Superior temporal gyrus (tissue), 1 donor: ENCODE results near the gene HBA1.
"Not testable (repeated sequence)": the region's sequence is repeated elsewhere in the genome, so short reads cannot be mapped to it uniquely, and the experiment has no call there.

Source experiments
- DNase-seq: peaks from one replicate; pipeline ENCODE4 v3.0.0-alpha.2; 2016; ENCODE audit errors: extremely low spot score

HBA1 gene

DNA sequence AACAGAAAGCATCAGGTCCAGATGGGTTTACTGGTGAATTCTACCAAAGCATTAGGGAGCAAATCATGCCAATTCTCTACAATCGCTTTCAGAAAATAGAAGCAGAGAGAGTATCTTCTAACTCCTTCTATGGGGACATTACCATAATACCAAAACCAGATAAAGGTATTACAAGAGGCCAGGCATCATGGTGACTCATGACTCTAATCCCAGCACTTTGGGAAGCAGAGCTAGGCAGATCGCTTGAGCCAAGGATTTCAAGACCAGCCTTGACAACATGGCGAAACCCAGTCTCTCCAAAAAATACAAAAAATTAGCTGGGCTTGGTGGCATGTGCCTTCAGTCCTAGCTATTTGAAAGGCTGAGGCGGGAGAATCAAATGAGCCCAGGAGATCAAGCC is 26.8 kb downstream of the HBA1 start:
- no peak for DNase-seq

DNA sequence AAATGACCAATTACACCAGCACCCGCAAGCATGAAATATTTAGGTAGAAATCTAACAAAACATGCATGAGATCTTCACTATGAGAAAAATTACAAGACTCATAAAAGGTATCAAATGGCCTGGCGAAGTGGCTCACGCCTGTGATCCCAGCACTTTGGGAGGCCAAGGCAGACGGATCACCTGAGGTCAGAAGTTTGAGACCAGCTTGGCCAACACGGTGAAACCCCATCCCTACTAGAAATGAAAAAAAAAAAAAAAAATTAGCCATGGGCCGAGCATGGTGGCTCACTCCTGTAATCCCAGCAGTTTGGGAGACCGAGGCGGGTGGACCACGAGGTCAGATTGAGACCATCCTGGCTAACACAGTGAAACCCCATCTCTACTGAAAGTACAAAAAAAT is 27.6 kb downstream of the HBA1 start:
- DNase-seq: not testable (repeated sequence)

DNA sequence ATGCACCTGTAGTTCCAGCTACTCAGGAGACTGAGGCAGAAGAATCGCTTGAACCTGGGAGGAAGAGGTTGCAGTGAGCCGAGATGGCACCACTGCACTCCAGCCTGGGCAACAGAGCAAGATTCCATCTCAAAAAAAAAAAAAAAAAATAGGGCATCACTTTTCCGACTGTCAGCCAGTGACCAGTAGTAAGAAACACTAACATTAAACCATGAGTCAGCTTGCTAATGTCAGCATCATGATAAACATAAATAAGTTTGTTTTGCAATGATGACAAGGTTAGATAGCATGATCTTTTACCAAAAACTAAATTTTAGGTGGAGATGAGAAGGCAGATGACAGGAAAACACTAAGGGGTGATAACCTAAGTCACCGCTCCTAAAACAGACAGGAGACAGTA is 32.9 kb downstream of the HBA1 start:
- DNase-seq: not testable (repeated sequence)

DNA sequence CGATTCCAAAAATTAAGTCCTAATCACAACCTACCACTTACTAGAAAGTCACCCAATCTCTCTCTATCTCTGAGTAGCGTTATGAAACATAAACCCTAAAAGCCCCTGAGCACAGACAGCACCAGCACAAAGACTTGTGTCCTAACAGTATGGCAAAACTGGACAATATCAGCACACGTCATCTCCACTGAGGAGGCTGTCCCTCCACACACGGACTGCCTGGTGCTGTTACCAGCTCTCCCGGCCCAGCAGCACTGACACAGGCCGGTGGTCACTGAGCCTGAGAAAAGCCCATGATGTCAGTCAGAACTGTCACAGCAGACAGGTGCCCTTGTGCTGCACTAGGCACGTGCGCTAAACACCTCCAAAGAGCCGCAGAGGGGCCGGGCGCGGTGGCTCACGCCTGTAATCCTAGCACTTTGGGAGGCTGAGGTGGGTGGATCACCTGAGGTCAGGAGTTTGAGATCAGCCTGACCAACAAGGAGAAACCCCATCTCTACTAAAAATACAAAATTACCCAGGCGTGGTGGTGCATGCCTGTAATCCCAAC is 35.2 kb downstream of the HBA1 start:
- not testable (repeated sequence) for DNase-seq

DNA sequence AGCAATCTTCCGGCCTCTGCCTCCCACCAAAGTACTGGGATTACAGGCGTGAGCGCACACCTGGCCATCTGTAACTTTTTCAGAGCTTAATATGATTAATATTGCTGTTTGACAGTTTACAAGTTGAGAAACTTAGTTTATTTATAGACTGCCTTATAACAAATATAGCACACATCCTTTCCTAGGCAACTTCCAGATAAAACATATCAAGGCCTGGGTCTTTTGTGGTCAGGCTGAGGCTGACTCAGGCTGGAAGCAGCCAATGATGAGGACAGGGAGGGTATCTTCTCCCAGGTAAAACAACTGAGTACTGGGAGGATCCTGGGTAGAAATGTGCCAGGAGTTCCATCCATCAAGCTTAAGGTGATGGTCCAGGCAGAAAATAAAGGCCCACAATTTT is 36.5 kb downstream of the HBA1 start:
- no peak for DNase-seq

DNA sequence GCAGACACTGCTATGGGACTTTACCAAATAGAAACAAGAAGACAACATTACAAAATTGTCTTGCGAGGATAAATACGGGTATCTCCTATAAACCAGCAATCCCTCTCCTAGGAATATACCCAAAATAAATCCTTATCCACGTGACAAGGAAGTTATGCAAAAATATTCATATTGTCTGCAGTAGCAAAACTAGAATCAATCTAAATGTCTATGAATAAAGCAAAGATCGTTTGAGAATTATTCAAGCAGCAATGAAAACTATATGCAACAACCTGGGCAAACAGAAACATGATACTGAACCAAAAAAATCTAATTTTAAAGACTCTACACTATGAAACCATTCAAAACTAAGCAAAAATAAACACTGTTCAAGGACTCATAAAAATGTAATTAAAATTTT is 43.5 kb downstream of the HBA1 start:
- DNase-seq: no peak
